GDM1 (cell line): Measurements from ENCODE around the gene B4GALT5.
"Not testable (repeated sequence)": the region's sequence is repeated elsewhere in the genome, so short reads cannot be mapped to it uniquely, and the experiment has no call there.

Experiments used
- DNase-seq: peaks from one replicate; lab custom pipeline; 2025; lab: John Stamatoyannopoulos, UW

Gene B4GALT5

DNA sequence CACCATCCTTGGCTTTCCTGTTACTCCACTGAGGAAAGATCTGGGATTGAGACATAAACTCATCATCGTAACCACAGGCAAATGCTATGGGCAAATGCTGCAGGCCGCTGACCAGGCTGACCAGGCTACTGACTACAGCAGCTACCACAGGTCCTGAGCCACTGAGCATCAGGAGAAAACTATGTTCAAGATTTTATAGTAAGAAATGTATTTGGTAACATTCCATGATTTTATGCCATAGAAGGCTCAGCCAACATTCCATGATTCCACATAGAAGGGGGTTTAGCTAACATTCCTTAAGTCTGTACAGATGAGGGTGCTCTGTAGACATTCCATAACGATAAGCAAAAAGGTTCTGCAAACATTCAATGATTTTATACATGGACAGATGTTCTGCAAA is 16.1 kb upstream of the B4GALT5 start:
- no peak for DNase-seq

DNA sequence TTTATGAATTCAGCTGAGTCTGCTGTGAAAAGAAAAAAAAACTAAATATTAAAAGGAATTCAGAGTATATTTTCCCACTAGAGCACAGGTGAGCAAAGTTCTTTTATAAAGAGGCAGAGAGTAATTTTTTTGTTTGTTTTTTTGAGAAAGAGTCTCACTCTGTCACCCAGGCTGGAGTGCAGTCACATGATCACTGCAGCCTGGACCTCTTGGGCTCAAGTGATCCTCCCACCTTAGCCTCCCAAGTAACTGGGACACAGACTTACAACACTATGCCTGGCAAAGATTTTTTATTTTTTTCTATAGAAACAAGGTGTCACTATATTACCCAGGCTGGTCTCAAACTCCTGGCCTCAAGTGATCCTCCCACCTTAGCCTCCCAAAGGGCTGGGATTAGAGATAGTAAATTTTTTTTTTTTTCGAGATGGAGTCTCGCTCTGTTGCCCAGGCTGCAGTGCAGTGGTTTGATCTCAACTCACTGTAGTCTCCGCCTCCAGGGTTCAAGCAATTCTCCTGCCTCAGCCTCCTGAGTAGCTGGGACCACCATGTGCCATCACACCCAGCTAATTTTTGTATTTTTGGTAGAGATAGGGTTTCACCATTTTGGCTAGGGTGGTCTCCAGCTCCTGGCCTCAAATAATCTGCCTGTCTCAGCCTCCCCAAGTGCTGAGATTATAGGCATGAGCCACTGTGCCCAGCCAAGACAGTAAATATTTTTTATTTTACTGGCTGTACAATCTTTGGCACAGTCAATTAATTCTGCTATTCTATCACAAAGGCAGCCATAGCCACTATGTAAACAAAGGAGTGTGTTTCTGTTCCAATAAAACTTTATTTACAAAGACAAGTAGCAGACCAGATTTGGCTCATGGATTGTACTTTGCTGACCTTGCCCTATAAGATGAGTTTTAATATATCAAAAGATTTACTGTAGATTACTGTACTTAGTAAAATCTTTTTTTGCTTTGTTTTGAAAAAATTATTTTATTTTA is 14.5 kb upstream of the B4GALT5 start:
- DNase-seq = no peak

DNA sequence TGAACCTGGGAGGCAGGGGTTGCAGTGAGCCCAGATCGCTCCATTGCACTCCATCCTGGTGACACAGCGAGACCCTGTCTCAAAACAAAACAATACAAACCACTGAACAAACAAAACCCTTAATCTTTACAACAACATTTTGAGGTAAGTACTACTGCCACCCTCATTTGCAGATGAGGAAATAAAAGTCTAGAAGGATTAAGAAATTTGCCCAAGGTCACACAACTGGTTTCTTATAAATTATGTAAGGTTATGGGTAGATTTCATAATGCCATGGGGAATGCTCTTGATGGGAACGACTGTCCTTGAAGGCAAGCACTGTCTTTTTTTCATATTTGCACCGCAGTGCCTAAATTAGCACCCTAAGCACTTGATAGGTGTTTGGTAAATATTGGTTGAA is 13.8 kb upstream of the B4GALT5 start:
- no peak for DNase-seq

DNA sequence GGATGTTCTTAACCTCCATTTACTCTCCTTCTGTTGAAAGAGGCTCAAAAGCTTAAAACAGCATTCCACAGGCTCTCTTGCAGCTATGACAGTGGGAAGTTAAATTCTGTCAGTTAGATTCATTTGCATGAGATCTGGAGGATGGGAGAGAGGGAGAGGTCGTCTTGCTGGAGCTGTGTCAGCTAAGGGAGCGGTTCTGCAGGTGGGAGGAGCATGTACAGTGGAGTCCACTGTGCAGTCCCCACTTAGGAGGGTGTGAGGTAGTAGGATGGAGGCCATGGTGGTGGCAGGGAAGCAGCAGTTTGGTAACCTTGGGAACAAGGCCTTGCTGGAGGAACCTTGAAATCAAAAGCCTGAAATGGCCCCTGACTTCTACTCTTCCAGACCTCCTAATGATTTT is 12.0 kb upstream of the B4GALT5 start:
- no peak for DNase-seq

DNA sequence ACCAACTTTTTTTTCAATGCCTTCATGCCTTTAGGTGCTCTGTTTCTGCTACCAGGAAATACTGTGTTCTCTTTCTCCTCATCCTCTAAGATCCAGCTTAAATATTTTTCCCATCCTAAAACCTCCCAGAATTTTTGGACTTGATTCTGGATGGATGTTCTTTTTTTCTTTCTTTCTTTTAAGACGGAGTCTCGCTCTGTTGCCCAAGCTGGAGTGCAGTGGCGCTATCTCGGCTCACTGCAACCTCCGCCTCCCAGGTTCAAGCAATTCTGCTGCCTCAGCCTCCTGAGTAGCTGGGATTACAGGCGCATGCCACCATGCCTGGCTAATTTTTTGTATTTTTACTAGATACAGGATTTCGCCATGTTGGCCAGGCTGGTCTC is 11.5 kb upstream of the B4GALT5 start:
- DNase-seq = not testable (repeated sequence)

DNA sequence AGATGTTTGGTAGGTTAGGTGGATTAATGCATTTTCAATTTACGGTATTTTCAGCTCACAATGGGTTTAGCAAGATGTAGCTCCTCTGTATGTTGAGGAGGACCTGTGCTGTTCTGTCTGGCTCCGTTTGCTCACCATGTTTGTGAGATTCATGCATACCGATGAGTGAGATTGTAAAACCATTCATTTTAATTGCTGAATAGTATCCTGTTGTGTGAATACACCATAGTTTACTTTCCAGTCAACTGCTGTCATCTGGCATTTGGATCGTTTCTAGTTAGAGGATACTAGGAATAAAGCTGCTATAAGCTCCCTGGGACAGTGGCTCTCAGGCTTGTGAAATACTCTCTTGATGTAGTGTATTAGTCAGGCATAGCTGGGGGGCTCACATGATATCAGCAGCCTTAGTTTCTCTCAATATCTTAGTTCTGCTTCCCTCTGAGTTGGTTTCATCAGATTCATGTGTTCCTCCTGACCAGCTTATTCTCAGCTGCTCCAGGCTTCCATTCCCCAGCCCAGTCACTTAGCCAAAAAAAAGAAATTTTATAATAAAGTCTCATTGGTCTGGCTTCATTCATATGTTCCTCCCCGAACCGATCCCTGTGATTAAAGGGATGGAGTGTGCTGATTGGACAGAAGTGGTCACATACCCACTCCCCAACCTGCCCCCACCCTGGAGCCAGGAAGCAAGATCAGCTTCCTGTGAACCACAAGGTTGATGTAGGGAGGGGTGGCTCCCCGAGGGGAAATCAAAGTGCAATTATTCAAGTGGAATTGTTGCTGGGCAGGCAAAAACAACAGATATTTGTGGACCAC is 10.9 kb upstream of the B4GALT5 start:
- DNase-seq = peak; percentile 18

DNA sequence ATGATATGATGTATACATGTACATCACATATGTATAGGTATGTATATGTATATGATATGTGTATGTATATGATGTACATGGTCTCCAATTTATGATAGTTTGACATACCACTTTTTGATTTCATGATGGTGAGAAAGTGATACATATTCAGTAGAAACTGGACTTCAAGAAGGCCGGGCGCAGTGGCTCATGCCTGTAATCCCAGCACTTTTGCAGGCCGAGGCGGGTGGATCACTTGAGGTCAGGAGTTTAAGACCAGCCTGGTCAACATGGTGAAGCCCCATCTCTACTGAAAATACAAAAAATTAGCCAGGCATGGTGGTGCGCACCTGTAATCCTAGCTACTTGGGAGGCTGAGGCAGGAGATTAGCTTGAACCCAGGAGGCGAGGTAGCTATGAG is 10.1 kb upstream of the B4GALT5 start:
- not testable (repeated sequence) for DNase-seq

DNA sequence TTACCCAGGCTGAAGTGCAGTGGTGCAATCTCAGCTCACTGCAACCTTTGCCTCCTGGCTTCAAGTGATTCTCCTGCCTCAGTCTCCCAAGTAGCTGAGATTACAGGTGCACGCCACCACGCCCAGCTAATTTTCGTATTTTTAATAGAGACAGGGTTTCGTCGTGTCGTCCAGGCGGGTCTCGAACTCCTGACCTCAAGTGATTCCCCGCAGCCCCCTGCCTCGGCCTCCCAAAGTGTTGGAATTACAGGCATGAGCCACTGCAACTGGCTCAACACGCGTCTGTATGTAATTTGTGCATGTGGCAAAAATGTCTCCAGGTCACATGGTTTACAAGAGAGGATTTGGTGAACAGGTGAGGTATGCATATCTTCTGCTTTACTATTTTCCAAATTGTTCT is 7.6 kb upstream of the B4GALT5 start:
- DNase-seq = not testable (repeated sequence)

DNA sequence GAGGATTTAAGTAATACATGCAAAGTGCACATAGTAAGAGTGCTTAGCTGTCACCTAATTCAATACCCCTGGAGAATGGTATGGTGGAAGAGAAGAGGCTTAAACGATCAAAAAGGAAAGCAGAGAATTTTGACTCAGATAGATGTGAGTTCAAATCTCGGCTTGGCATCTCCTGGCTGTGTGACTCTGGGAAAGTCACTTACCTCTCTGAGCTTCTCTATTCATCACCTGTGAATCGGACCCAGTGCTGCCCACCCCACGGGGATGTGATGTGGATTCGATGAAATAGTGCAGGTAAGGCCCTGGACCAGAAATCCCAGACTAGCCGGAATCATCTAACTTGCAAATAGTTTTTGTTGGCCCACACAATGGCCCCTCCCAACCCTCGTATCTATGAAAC is 1.8 kb upstream of the B4GALT5 start:
- no peak for DNase-seq

DNA sequence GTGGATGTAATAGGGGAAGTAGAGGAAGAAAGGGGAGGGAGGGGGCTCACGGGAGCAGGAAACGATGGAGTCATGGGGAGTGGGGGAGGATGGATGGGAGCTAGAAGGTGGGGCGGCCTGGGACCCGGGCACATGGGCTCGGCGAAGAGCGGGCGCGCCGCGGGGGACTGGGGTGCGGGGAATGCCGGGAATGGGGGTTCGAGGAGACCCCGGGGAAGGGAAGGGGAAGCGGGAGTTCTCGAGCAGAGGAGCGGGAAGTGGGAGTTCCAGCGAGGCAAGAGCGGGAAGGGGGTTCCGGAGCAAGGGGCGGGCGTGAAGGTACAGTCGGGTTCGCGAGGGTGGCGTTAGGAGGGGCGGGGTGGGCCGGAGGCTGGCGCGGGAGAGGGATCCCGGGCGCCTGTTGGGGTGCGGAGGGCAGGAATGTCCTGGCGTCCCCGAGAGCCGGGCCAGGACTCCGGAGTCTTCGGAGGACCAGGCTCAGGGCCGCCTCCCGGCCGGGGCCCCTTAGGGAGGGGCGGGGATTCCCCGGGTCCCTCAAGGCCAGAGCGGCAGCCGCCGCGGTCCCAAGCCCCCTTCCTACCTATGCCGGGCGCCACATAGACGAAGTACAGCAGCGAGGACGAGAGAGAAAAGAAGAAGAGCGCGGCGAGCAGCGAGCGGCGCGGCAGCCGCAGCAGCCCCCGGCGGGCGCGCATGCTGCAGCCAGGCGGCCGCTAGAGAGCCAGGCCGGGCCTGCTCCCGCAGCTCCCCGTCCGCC is 504 bp downstream of the B4GALT5 start:
- DNase-seq = no peak

DNA sequence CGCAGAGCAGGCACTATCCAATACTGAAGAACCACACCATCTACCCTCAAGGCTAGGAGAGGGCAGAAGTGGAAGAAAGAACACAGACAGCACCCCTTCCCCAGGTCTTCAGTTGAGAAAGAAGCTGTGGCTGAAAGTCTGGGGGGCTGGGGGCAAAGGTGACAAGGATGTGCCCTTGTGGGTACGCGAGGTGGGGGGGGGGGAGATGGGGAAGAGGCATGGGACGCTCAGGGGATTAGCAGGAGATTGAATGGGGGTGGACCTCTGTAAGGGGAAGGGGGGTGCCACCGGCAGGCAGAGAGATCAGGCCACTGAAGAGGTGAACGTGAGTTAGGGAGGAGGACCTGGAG is 1.1 kb downstream of the B4GALT5 start:
- DNase-seq = no peak

DNA sequence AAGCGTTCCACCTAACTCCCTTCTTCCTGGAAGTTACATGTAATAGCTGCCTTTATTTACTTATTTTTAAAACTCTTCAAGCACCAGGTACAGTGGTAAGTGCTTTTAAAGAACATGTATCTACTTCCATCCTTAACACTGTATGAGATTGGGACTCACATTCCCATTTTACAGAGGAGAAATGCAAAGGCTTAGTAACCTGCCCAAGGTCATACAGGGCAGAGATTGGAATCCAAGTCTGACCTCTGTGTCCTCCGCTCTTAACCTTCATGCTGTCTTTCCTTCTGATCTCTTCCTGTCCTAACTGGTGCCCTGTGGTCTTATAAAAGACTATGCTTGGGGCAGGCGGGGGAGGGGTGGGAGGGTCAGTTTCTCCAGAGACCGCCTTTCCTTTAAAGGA is 1.6 kb downstream of the B4GALT5 start:
- DNase-seq = no peak

DNA sequence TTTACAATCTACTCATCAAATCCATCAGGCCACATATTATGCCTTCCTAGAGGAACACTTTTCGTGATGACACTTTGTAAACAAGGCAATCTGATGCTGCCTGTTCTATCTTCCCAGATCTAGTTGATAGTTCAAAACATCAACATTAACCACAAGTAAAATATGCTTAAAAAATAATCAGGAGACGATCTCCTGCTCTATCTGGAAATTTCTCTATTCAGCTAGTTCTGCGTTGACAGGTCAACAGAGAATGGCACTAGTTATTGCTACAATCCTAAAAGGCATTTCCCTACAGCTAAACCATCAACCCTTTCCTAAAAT is 2.1 kb downstream of the B4GALT5 start:
- no peak for DNase-seq

DNA sequence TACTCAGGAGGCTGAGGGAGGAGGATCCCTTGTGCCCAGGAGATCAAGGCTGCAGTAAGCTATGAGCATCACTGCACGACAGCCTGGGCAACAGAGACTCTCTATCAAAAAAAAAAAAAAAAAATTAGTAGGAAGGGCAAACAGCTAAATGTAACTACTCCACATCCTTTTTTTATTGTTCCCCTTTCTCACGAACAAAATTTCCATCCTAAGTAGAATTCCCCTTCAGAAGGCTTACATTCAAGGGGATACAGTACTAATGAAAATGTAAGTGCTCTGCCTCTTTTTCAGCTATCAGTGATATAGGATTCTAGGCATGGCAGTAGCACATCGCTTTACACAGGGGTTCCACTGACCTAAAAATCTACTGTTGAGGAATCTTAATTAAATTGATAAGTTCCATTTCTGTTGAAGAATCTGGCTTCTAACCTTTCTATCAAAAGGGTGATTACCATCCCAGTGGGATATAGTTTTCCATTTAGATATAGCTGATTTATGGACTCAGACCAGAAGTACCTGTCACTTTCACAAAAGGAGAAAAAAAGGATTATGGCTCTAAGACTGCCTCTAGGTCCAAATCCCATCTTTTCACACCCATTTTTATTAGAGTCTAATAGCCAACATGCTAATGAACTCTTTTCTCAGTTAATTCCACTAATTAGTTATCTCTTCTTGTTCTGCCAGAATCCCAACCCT is 2.6 kb downstream of the B4GALT5 start:
- no peak for DNase-seq

DNA sequence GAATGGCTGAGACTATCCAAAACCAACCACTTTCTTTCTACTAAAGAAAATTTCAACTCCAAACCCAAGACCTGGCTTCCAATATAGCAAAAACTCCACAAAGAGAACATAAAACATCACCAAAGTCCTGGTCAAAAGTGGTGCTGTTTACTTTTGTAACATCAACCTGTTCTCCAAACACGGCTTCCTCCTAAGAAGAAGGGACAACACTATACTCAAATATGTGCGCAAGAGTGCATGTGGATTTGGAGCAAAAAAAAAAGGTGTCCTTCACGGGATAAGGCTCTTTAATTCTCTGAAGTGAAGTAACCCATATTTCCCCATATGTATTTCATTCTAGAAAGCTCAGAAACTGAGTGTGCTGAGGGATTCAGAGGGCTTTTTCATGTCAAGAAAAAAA is 6.6 kb downstream of the B4GALT5 start:
- no peak for DNase-seq

DNA sequence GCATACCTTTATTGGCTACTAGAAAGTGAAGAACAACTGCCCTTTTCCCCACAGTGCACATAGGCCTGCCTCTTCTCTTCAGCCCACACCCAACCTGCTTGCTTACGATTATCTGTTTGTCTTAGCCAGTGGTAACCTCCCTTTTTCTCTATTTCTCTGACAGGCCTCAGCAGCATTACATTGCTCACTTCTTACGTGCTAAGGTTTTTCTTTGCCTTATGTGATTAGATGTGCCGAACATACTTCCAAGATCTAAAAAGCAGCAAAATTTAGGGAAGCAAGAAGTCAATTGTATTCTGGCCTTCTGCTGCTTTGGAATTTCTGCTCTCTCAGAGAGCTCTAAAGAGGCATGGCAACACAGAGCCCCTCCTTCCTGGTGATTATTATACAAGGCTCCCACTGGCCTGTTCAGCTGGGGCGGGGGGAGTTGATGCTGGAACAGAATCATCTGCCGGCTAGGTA is 7.0 kb downstream of the B4GALT5 start:
- no peak for DNase-seq

DNA sequence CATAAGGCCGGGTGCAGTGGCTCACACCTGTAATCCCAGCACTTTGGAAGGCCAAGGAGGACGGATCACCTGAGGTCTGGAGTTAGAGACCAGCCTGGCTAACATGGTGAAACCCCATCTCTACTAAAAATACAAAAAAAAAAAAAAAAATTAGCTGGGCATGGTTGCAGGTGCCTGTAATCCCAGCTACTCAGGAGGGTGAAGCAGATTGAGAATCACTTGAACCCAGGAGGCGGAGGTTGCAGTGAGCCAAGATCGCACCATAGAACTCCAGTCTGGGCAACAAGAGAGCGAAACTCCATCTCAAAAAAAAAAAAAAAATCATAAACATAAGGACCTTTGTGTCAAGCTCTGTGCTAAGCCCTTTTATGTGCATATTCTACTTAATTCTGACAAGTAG is 7.8 kb downstream of the B4GALT5 start:
- DNase-seq = not testable (repeated sequence)

DNA sequence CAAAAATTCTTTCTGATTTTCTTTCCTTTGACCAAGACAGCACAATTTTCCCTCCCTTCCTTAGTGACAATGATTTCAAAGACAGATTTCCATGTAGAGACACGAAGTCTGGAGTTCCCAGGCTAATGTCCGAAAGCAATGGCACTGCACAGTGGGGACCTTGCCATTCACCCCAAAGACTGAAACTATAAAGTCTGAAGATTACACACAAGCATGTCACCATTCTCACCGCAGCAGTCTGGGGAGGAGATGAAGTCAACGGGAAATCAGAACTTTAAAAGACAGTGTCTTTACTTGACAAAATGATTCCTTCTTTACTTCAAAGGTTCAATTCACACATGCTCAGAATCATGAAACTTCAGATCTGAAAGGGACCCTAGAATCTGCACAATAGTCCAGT is 8.3 kb downstream of the B4GALT5 start:
- no peak for DNase-seq

DNA sequence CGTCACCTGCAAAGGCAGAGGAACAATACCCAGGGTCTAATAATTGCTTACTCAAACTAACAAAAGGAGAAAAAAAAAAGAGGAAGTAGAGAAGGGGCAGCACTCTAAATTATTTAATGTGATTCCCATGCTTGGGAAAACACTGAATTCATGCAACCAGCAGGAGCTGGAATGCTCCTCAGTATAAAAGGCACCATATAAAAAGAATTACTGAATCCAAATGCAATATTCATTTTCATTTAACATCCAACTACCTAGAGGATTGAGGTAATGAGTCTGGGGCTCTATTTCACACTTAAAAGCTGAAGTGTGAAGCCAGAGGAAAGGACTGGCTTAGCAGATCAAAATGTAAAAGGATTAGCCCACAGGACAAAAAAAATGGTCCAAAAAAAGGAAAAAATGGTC is 8.7 kb downstream of the B4GALT5 start:
- DNase-seq = no peak

DNA sequence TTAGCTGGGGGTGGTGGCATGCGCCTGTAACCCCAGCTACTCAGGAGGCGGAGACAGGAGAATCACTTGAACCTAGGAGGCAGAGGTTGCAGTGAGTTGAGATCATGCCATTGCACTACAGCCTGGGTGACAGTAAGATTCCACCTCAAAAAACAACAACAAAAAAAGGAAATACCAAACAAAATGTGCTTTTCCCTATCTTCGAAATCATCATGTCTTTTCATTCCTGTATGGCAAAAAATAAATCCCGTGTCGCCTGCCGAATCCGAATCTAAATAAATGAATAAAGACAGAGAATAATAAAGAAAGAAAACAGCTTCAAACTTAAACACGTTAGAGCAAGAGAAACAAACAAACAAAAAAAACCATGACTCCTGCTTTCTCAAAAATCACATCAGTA is 11.8 kb downstream of the B4GALT5 start:
- no peak for DNase-seq

DNA sequence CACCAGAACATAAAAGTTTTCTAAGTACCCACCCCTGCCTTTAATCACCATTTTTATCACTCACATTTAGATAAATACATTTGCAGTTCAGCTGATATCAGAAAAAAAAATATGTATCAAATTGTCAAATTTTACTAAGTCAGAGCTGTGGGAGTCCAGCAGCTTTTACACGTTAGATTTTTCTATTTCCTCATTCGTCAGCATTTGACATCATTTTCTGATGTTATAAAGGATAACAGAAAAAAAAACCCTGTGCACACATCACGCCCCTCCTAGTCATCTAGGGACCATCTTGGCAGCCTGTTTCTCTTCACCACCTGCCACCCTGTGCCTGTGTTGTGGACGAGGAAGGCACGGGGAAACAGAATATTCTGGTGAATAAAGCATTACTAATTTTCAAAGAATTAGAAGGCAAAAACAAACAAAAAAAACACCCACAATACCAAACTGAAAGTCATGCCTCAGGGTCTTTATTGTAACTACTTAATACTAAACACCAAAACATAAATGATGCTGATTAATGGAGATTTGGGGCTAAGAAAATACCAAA is 12.4 kb downstream of the B4GALT5 start:
- no peak for DNase-seq
